HepG2 (cell line): Measurements from ENCODE around the gene BARX1. TPM values are rescaled to one million over a fixed set of nuclear protein-coding genes. Genes with fewer than 3 reads are reported as not detected.

Source experiments
- ATAC-seq: fragments of 200-7000 bp; cut with Tn5 transposase; 3 replicates; pipeline ENCODE4 v1.9.1; 2020; ENCODE audit warnings: mild to moderate bottlenecking, moderate library complexity
- BruUV-seq: library from RNA; stranded (reverse); fragments of 400-500 nt; replicated peaks from 2 replicates; lab custom pipeline; 2021; lab: Mats Ljungman, UMichigan
- CTCF ChIA-PET: fragments of 300-600 bp; formaldehyde crosslinking; extraction: SDS; loops from one replicate; lab custom pipeline; 2021; ENCODE audit warnings: low total read pairs, inconsistent platforms, low intra/inter-chr PET ratio; lab: Yijun Ruan, JAX
- POLR2A ChIA-PET: fragments of 350-600 bp; sonication (Branson Sonifier 250); formaldehyde crosslinking; loops from one replicate; lab custom pipeline; 2020; ENCODE audit warnings: antibody characterized with exemption, inconsistent platforms; lab: Yijun Ruan, JAX
- DNase-seq: peaks from one replicate; pipeline ENCODE4 v3.0.0-alpha.2; 2015; ENCODE audit warnings: low spot score
- FAIRE-seq: peaks from 3 replicates; lab custom pipeline; 2011; peaks lifted over from hg19 to GRCh38; lab: Jason Lieb, UNC
- H2AFZ ChIP-seq: one replicate; pipeline ENCODE4 v1.6.1; 2011; ENCODE audit warnings: low read length, inconsistent platforms
- H3K27ac ChIP-seq: fragments of 300-600 bp; 3 replicates; pipeline ENCODE4 v1.8.0; 2011; ENCODE audit warnings: mixed run types, mild to moderate bottlenecking, mixed read lengths, low read length, inconsistent platforms; ENCODE audit not compliant: insufficient read depth; ENCODE audit errors: extremely low read length
- H3K27me3 ChIP-seq, 2 experiments: fragments of 200-600 bp in 1 of 2; 2 replicates in 1 of 2; 3 replicates in 1 of 2; pipeline versions ENCODE4 v1.6.0 to v1.8.0; 2011; ENCODE audit warnings: low read length in 2 of 2, mild to moderate bottlenecking in 2 of 2, moderate library complexity in 2 of 2, inconsistent platforms in 1 of 2; ENCODE audit not compliant: insufficient read depth in 2 of 2, control insufficient read depth in 1 of 2
- H3K36me3 ChIP-seq, 2 experiments: fragments of 200-600 bp in 1 of 2; replicated peaks in 1 of 2; 2 replicates in 1 of 2; 3 replicates in 1 of 2; pipeline versions ENCODE4 v1.5.1 to v1.8.0; 2011; ENCODE audit warnings: low read length in 2 of 2, inconsistent platforms in 1 of 2; ENCODE audit not compliant: insufficient read depth in 2 of 2, control insufficient read depth in 1 of 2
- H3K4me1 ChIP-seq: 2 replicates; pipeline ENCODE4 v1.5.1; 2012; ENCODE audit warnings: low read length, inconsistent platforms; ENCODE audit not compliant: insufficient read depth
- H3K4me2 ChIP-seq: 2 replicates; pipeline ENCODE4 v1.6.0; 2011; ENCODE audit warnings: low read depth, low read length, inconsistent platforms
- H3K4me3 ChIP-seq, 3 experiments: fragments of 200-600 bp in 1 of 3; sonication (generic), shearing (Covaris generic) in 1 of 3; replicated peaks in 1 of 3; 2 replicates each; pipeline ENCODE4 v1.5.1; 2011 to 2016; ENCODE audit warnings: low read length in 3 of 3, inconsistent platforms in 2 of 3, low read depth in 2 of 3, mild to moderate bottlenecking in 2 of 3, control low read depth in 1 of 3, mixed read lengths in 1 of 3; ENCODE audit not compliant: insufficient read depth in 1 of 3
- H3K79me2 ChIP-seq: one replicate; pipeline ENCODE4 v1.6.1; 2011; ENCODE audit warnings: low read length, inconsistent platforms; ENCODE audit not compliant: insufficient read depth
- H3K9ac ChIP-seq: 2 replicates; pipeline ENCODE4 v1.6.0; 2011; ENCODE audit warnings: mild to moderate bottlenecking, low read depth, low read length, inconsistent platforms; ENCODE audit not compliant: insufficient read depth
- H3K9me3 ChIP-seq: 2 replicates; pipeline ENCODE4 v1.5.1; 2012; ENCODE audit warnings: mild to moderate bottlenecking, low read length
- H4K20me1 ChIP-seq: 2 replicates; pipeline ENCODE4 v1.6.0; 2011; ENCODE audit warnings: inconsistent platforms, mild to moderate bottlenecking, low read length, moderate library complexity; ENCODE audit not compliant: insufficient read depth
- ARID5B ChIP-seq: IDR thresholded peaks from 2 replicates; pipeline ENCODE4 v1.4.0; 2020; ENCODE audit warnings: mild to moderate bottlenecking, missing genetic modification reagents
- NR2F2 ChIP-seq: IDR thresholded peaks from 2 replicates; pipeline ENCODE4 v1.6.1; 2012; ENCODE audit warnings: low read depth, inconsistent platforms, borderline replicate concordance
- PHF21A ChIP-seq: sonication (generic); formaldehyde crosslinking; IDR thresholded peaks from 2 replicates; pipeline ENCODE4 v1.5.0; 2020; ENCODE audit warnings: mild to moderate bottlenecking, missing genetic modification reagents
- RCOR2 ChIP-seq: IDR thresholded peaks from 2 replicates; pipeline ENCODE4 v1.6.1; 2016; ENCODE audit warnings: missing biosample characterization, missing genetic modification reagents
- SKIL ChIP-seq: sonication (generic); formaldehyde crosslinking; IDR thresholded peaks from 2 replicates; pipeline ENCODE4 v1.8.0; 2022; ENCODE audit warnings: missing genetic modification reagents, mild to moderate bottlenecking, moderate library complexity, borderline replicate concordance
- SP2 ChIP-seq: sonication (generic); formaldehyde crosslinking; IDR thresholded peaks from 2 replicates; pipeline ENCODE4 v1.5.1; 2020; ENCODE audit warnings: mild to moderate bottlenecking, missing genetic modification reagents
- ZBED4 ChIP-seq: sonication (generic); formaldehyde crosslinking; IDR thresholded peaks from 2 replicates; pipeline ENCODE4 v1.4.0; 2020; ENCODE audit warnings: missing genetic modification reagents, borderline replicate concordance
- ZNF713 ChIP-seq: sonication (generic); formaldehyde crosslinking; IDR thresholded peaks from 2 replicates; pipeline ENCODE4 v1.4.0; 2020; ENCODE audit warnings: mild to moderate bottlenecking, missing genetic modification reagents
- whole genome bisulfite sequencing: methylation state at CpG from one replicate; pipeline ENCODE4 v1.1.6; 2017; ENCODE audit warnings: low lambda C conversion rate; 5-methylcytosine and 5-hydroxymethylcytosine counted together
- in situ Hi-C: cut with HindIII; loops from 2 replicates; pipeline ENCODE4 v1.10.0; 2017; ENCODE audit warnings: low pct_unique_long_range_greater_than_20kb; ENCODE audit not compliant: extremely low pct_ligation_motif_present
- intact Hi-C: fragments of 100-400 bp; cut with micrococcal nuclease; formaldehyde crosslinking; loops from one replicate; pipeline ENCODE4 v1.10.0; 2022; ENCODE audit not compliant: unreplicated experiment
- polyA plus RNA-seq, 8 experiments: library from polyadenylated mRNA; depleted of rRNA in 3 of 8; stranded (reverse) in 7 of 8; unstranded in 1 of 8; fragments of >200 nt; fragmentation: Illumina TruSeq in 4 of 8; extraction: Trizol in 4 of 8; gene quantifications; 2 replicates each; pipeline versions ENCODE4 v1.2.1 to v1.2.3, GENCODE V29; 2011 to 2016; ENCODE audit warnings: low read depth in 4 of 8, missing spikeins in 1 of 8, mixed read lengths in 1 of 8; ENCODE audit not compliant: insufficient read depth in 1 of 8
- total RNA-seq, 5 experiments: library from RNA; depleted of rRNA; stranded (reverse); fragments of >200 nt; fragmentation: Illumina TruSeq; extraction: Trizol; gene quantifications; 2 replicates each; pipeline ENCODE4 v1.2.3, GENCODE V29; 2016; ENCODE audit warnings: low read depth in 1 of 5
- TF ChIP-seq, protein P1 (sequence below): sonication (generic); formaldehyde crosslinking; IDR thresholded peaks from 2 replicates; pipeline ENCODE4 v1.5.0; 2020; ENCODE audit warnings: missing genetic modification reagents, mild to moderate bottlenecking, borderline replicate concordance

BARX1 gene
- total and polyA plus RNA-seq, 2 of the 13 experiments (the other 11 are each of a cell fraction or from before 2014, with no cell fraction given): not detected

GRCh38 chr9:93994132-93994531 is 39.0 kb upstream of the BARX1 start:
- FAIRE-seq (no peak), ATAC-seq (no peak), DNase-seq (no peak)
- Histone ChIP-seq H3K4me3 (no peak overlapping the region), H3K9ac (no peak overlapping the region), H3K27me3 (no peaks in the 10 kb centered on the region), H3K79me2 (no peaks in the 10 kb centered on the region), H4K20me1 (no peaks in the 10 kb centered on the region), H3K36me3 (no peaks in the 10 kb centered on the region), H3K9me3 (peaks cover 7% of the 10 kb centered on the region; the same call in 1 of the 2 replicates), H2AFZ (no peak overlapping the region), H3K4me2 (no peak overlapping the region), H3K27ac (no peak overlapping the region), H3K4me1 (peaks cover 6% of the 10 kb centered on the region)
- BruUV-seq: no TSS peak
- in situ Hi-C loops: no loop called here
- ChIA-PET POLR2A (no interaction called here), CTCF (no interaction called here)
- WGBS: 14% methylated on average over 3 of the region's 3 CpGs
- intact Hi-C loops: no loop called here
- TF ChIP-seq RCOR2: no peak
- no peak for TF ChIP-seq PHF21A
- TF ChIP-seq SP2 (CRISPR knock-in tag): no peak
- no peak for TF ChIP-seq SKIL (CRISPR knock-in tag)
- no peak for TF ChIP-seq NR2F2
- TF ChIP-seq ZNF713 (CRISPR knock-in tag): no peak
- TF ChIP-seq ZBED4: no peak
- TF ChIP-seq, protein P1, sequence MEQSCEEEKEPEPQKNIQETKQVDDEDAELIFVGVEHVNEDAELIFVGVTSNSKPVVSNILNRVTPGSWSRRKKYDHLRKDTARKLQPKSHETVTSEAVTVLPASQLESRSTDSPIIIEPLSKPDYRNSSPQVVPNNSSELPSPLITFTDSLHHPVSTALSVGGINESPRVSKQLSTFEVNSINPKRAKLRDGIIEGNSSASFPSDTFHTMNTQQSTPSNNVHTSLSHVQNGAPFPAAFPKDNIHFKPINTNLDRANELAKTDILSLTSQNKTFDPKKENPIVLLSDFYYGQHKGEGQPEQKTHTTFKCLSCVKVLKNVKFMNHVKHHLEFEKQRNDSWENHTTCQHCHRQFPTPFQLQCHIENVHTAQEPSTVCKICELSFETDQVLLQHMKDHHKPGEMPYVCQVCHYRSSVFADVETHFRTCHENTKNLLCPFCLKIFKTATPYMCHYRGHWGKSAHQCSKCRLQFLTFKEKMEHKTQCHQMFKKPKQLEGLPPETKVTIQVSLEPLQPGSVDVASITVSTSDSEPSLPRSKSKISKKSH: no peak
- no peak for TF ChIP-seq ARID5B
